Activated naive CD8-positive, alpha-beta T cell treated with anti-CD3 and anti-CD28 coated beads for 36 hours (primary cell): ENCODE measurements around the gene MADD. TPM values are rescaled to one million over a fixed set of nuclear protein-coding genes. Genes with fewer than 3 reads are reported as not detected.
A peak's percentile ranks its signal among the peaks of the same experiment; 100 is the strongest.
"Not testable (repeated sequence)": the region's sequence is repeated elsewhere in the genome, so short reads cannot be mapped to it uniquely, and the experiment has no call there.

Source experiments
- DNase-seq: peaks from one replicate; pipeline ENCODE4 v3.0.0; 2021
- H3K27ac Mint-ChIP-seq: one replicate; pipeline ENCODE4 v1.8.0; 2022; ENCODE audit warnings: mild to moderate bottlenecking, moderate library complexity, mixed read lengths
- H3K27me3 Mint-ChIP-seq: one replicate; pipeline ENCODE4 v1.8.0; 2022; ENCODE audit warnings: mild to moderate bottlenecking, mixed read lengths
- H3K36me3 Mint-ChIP-seq: one replicate; pipeline ENCODE4 v1.8.0; 2021; ENCODE audit warnings: mild to moderate bottlenecking, mixed read lengths
- H3K4me1 Mint-ChIP-seq: one replicate; pipeline ENCODE4 v1.8.0; 2021; ENCODE audit warnings: mixed read lengths
- H3K4me3 Mint-ChIP-seq: one replicate; pipeline ENCODE4 v1.8.0; 2022; ENCODE audit warnings: mild to moderate bottlenecking, moderate library complexity, mixed read lengths
- H3K9me3 Mint-ChIP-seq: one replicate; pipeline ENCODE4 v1.8.0; 2022; ENCODE audit warnings: mixed read lengths
- total RNA-seq, 2 experiments: library from RNA; stranded (reverse); gene quantifications; one replicate each; pipeline ENCODE4 v1.2.3, GENCODE V29; 2021

The MADD gene
- total RNA-seq, 2 experiments from 2014 or later = 50.9 to 51.2 TPM

GRCh38 chr11:47331454-47332302 lies 61.7 kb downstream of the MADD start:
- Mint-ChIP-seq H3K27me3 (no peaks in the 10 kb centered on the region), H3K4me3 (no peak overlapping the region)
- no peak for DNase-seq

DNA sequence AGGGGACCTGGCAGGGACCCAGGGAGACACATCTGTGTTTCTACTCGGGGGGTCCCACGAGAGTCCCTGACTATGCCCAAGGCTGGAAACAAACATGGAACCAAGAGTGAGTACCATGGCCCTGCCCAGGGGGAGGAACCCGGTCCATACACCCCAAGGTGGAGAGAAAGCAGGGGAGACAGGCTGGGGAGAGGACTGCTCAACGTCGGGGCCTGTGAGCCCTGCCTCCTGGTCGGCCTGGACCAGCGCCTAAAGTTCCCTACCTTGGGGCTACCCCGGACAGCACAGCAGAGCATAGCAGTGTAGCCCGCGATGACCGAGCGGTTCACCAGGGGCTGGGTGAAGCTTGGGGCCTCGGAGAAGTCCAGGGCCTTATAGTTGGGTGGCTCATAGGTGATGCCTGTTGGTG lies 62.4 kb downstream of the MADD start:
- Mint-ChIP-seq H3K27me3 (no peaks in the 10 kb centered on the region), H3K4me1 (no peaks in the 10 kb centered on the region), H3K4me3 (no peak overlapping the region), H3K9me3 (no peaks in the 10 kb centered on the region), H3K27ac (peak overlapping the region; percentile 8), H3K36me3 (peaks cover 2% of the 10 kb centered on the region)
- no peak for DNase-seq

More at GRCh38 chr11:47331454-47332302, 61.7 kb downstream of the MADD start:
- H3K4me1 Mint-ChIP-seq = no peaks in the 10 kb centered on the region
- H3K36me3 Mint-ChIP-seq = peaks cover 2% of the 10 kb centered on the region
- H3K27ac Mint-ChIP-seq = peak overlapping the region; percentile 8
- no peaks in the 10 kb centered on the region for H3K9me3 Mint-ChIP-seq

DNA sequence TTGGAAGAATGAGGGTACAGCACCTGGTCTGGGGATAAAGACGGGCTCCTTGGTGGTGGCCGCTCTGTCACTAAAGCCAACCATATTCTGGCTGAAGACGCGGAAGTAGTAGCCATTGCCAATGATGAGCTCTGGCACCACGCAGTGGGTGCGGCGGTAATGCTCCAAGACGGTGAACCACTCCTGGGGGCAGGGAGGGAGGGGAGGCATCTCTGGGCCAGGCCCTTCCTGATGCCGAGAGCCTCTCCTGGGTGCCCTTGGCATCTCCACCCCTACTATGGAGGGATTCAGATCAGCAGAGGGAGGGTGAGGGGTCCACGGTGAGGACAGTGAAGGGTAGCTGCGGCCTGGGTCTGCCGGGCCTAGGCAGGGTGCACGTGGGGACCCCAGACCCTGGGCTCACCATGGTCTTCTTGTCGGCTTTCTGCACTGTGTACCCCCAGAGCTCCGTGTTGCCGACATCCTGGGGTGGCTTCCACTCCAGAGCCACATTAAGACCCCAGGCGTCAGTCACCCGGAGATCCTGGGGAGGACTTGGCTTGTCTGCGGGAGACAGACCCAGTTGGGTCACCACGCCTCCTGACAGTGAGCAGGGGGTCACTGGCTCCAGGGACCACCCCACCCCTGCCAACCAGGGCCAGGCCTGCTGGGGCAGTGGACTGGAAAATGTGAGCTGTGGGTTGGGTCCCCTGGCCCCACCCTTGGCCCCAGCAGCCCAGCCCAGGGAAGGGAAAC lies 63.0 kb downstream of the MADD start:
- Mint-ChIP-seq H3K27me3 (no peaks in the 10 kb centered on the region), H3K9me3 (no peaks in the 10 kb centered on the region), H3K4me1 (no peaks in the 10 kb centered on the region), H3K36me3 (peaks cover 2% of the 10 kb centered on the region), H3K27ac (no peak overlapping the region), H3K4me3 (no peak overlapping the region)
- DNase-seq = no peak

DNA sequence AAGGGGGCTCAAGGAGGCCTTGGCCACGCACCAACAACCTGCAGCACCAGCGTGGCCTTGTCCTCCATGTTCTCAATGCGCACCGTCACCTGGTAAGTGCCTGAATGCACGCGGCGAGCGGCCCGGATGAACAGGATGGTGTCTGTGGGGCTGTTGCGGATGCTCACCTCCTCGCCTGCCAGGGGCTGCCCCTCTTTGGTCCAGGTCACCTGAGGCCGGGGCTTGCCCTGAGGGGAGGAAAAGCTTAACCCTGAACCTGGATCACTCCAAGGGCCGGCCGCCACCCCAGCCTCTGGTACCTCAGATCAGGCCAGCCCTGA lies 63.6 kb downstream of the MADD start:
- Mint-ChIP-seq H3K4me3 (no peak overlapping the region), H3K9me3 (no peaks in the 10 kb centered on the region), H3K27me3 (no peaks in the 10 kb centered on the region), H3K4me1 (no peaks in the 10 kb centered on the region), H3K36me3 (peaks cover 2% of the 10 kb centered on the region), H3K27ac (no peak overlapping the region)
- DNase-seq = no peak

GRCh38 chr11:47333886-47334443 lies 64.0 kb downstream of the MADD start:
- Mint-ChIP-seq H3K9me3 (no peaks in the 10 kb centered on the region), H3K4me3 (no peak overlapping the region), H3K36me3 (peaks cover 2% of the 10 kb centered on the region), H3K27ac (no peak overlapping the region), H3K27me3 (no peaks in the 10 kb centered on the region), H3K4me1 (no peaks in the 10 kb centered on the region)
- DNase-seq = no peak

DNA sequence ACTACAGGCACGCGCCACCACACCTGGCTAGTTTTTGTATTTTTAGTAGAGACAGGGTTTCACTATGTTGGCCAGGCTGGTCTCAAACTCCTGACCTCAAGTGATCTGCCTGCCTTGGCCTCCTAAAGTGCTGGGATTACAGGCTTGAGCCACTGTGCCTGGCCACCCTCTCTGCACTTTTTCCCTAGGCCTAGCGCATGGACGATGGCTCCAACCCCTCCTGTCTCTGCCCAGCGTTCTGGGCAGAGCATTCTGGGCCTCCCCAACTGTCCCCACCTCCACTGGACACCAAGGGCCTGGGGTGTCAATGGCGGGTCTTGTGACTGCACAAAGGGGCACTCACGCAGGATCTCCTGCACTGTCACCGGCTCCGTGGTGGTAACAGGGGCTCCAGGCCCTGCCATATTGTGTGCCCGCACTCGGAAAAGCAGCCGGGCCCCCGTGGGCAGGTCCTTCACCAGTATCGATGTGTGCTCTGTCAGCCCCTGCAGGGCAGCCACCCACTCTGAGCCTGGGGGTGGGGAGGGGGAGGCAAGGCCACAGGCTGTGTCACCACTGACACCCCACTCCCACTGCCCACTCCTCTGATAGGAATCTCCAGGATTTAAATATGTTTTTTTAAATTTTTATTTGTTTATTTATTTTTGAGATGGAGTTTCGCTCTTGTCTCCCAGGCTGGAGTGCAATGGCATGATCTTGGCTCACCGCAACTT lies 64.9 kb downstream of the MADD start:
- H3K36me3 Mint-ChIP-seq, H3K27me3 Mint-ChIP-seq, H3K4me1 Mint-ChIP-seq, DNase-seq, H3K9me3 Mint-ChIP-seq, H3K27ac Mint-ChIP-seq, H3K4me3 Mint-ChIP-seq: not testable (repeated sequence)

DNA sequence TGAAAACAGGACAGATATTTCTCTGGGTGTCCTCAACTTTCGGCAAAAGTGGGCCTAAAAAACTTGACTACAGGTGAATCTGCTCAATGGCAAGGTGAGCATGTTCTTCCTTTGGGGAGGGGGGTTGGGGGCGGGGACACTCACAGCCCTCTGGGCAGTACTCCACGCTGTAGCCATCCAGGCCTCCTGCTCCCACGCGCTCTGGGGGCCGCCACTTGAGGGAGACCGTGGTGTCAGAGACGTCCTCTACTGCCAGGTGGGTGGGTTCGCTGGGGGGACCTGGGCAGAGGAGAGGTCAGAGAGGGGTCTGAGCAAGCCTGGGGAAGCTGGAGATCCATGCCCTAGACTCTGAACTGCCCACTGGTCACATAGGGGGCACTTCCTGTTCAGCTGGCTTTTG lies 65.8 kb downstream of the MADD start:
- Mint-ChIP-seq H3K27me3 (no peaks in the 10 kb centered on the region), H3K4me1 (no peaks in the 10 kb centered on the region), H3K27ac (no peak overlapping the region), H3K36me3 (no peaks in the 10 kb centered on the region), H3K9me3 (no peaks in the 10 kb centered on the region), H3K4me3 (no peak overlapping the region)
- DNase-seq = no peak

GRCh38 chr11:47336595-47336994 lies 66.7 kb downstream of the MADD start:
- Mint-ChIP-seq H3K27ac (no peak overlapping the region), H3K4me3 (no peak overlapping the region), H3K9me3 (no peaks in the 10 kb centered on the region), H3K27me3 (no peaks in the 10 kb centered on the region), H3K4me1 (no peaks in the 10 kb centered on the region), H3K36me3 (no peaks in the 10 kb centered on the region)
- DNase-seq = no peak

DNA sequence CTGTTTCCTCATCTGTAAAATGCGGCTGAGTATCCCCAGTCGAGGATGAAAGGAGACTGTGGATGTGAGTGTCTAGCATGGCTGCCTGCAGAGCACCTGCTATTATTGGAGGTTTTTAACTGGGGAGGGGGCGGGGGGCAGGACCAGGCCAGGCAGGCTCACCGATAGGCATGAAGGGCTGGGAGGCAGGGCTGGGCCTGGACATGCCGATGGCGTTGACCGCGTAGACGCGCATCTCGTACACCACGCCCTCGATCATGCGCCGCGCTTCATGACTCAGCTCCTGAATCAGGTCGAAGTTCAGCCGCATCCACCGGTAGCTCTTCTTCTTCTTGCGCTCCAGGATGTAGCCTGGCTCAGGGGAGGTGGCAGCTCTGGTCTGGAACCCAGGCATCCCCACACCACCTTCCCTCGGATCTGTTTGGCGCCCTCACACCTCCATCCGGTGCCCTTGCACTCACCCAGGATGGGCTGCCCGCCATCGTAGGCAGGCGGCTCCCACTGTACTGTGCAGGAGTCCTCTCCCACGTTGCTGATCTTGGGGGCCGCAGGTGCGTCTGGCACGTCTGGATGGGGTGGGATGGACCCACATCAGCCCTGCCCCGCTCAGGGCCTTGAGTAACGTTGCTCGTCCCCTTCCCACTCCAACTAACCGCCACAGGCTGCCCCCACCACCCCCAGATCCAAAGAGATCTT lies 67.4 kb downstream of the MADD start:
- H3K36me3 Mint-ChIP-seq = no peaks in the 10 kb centered on the region
- H3K4me3 Mint-ChIP-seq = no peak overlapping the region
- no peak overlapping the region for H3K27ac Mint-ChIP-seq
- DNase-seq = no peak
- no peaks in the 10 kb centered on the region for H3K4me1 Mint-ChIP-seq
- no peaks in the 10 kb centered on the region for H3K9me3 Mint-ChIP-seq
- no peaks in the 10 kb centered on the region for H3K27me3 Mint-ChIP-seq

- Mint-ChIP-seq H3K27me3 (no peaks in the 10 kb centered on the region), H3K27ac (no peak overlapping the region), H3K9me3 (no peaks in the 10 kb centered on the region), H3K36me3 (no peaks in the 10 kb centered on the region), H3K4me3 (no peak overlapping the region), H3K4me1 (no peaks in the 10 kb centered on the region)
- no peak for DNase-seq
Observed at GRCh38 chr11:47338396-47339241, 68.7 kb downstream of the MADD start.

GRCh38 chr11:47340010-47340409 lies 70.1 kb downstream of the MADD start:
- DNase-seq = no peak
- Mint-ChIP-seq H3K4me1 (no peaks in the 10 kb centered on the region), H3K4me3 (no peak overlapping the region), H3K36me3 (no peaks in the 10 kb centered on the region), H3K9me3 (no peaks in the 10 kb centered on the region), H3K27me3 (no peaks in the 10 kb centered on the region), H3K27ac (no peak overlapping the region)

- Mint-ChIP-seq H3K4me1 (no peaks in the 10 kb centered on the region), H3K36me3 (no peaks in the 10 kb centered on the region), H3K27ac (no peak overlapping the region), H3K9me3 (no peaks in the 10 kb centered on the region), H3K4me3 (no peak overlapping the region), H3K27me3 (no peaks in the 10 kb centered on the region)
- DNase-seq = no peak
Observed at GRCh38 chr11:47340980-47341775, 71.2 kb downstream of the MADD start.

DNA sequence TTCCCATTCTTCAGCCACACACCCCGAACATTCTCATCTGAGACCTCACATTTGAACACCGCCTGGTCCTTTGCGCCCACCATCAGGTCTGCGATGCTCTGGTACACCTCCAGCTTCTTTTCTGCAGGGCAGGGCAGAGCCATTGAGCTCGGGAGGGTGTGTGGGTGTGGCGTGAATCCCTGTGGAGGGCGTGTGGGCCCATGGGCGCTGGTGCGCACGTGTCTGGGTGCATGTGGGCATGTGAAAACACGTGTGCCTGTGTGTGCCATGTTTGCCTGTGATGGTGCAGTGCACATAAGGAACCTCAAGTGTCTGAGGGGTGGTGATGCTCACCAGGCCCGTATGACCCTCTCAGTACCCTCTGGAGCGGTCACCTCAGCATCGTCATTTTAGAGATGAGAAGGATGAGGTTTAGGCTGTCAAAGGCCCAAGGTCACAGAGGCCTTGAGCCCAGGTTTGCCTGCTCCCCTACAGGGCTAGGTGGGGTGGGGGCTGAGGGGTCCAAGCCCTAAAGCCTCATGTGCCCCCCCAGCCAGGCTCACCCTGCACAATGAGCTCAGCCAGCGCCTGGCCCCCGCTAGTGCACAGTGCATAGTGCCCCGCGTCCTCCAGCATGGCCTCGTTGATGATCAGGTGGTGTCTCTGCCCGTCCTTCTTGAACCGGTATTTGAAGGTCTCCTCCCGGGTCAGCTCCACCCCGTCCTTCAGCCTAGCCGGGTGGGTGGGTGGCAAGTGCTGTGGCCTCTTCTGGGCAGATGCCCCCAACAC lies 72.3 kb downstream of the MADD start:
- Mint-ChIP-seq H3K4me1 (no peaks in the 10 kb centered on the region), H3K27ac (no peak overlapping the region), H3K36me3 (no peaks in the 10 kb centered on the region), H3K4me3 (no peak overlapping the region), H3K27me3 (no peaks in the 10 kb centered on the region), H3K9me3 (no peaks in the 10 kb centered on the region)
- DNase-seq = no peak
